Activated naive CD8-positive, alpha-beta T cell treated with anti-CD3 and anti-CD28 coated beads, Interleukin-2, amount 50 U/mL, for 24 hours (primary cell): Measurements from ENCODE around the gene KRT78.

Source experiments
- ATAC-seq: fragments of 150-1000 bp; cut with Tn5 transposase; one replicate; pipeline ENCODE4 v1.10.0; 2021
- DNase-seq: peaks from one replicate; pipeline ENCODE4 v3.0.0; 2021
- H3K27ac Mint-ChIP-seq: one replicate; pipeline ENCODE4 v1.8.0; 2021; ENCODE audit warnings: mild to moderate bottlenecking, mixed read lengths
- H3K27me3 Mint-ChIP-seq: one replicate; pipeline ENCODE4 v1.8.0; 2021; ENCODE audit warnings: mixed read lengths
- H3K36me3 Mint-ChIP-seq: one replicate; pipeline ENCODE4 v1.8.0; 2021; ENCODE audit warnings: low read depth, mixed read lengths
- H3K4me1 Mint-ChIP-seq: one replicate; pipeline ENCODE4 v1.8.0; 2021; ENCODE audit warnings: mixed read lengths
- H3K4me3 Mint-ChIP-seq: one replicate; pipeline ENCODE4 v1.8.0; 2021; ENCODE audit warnings: mild to moderate bottlenecking, moderate library complexity, mixed read lengths
- H3K9me3 Mint-ChIP-seq: one replicate; pipeline ENCODE4 v1.8.0; 2021; ENCODE audit warnings: mixed read lengths

The KRT78 gene

DNA sequence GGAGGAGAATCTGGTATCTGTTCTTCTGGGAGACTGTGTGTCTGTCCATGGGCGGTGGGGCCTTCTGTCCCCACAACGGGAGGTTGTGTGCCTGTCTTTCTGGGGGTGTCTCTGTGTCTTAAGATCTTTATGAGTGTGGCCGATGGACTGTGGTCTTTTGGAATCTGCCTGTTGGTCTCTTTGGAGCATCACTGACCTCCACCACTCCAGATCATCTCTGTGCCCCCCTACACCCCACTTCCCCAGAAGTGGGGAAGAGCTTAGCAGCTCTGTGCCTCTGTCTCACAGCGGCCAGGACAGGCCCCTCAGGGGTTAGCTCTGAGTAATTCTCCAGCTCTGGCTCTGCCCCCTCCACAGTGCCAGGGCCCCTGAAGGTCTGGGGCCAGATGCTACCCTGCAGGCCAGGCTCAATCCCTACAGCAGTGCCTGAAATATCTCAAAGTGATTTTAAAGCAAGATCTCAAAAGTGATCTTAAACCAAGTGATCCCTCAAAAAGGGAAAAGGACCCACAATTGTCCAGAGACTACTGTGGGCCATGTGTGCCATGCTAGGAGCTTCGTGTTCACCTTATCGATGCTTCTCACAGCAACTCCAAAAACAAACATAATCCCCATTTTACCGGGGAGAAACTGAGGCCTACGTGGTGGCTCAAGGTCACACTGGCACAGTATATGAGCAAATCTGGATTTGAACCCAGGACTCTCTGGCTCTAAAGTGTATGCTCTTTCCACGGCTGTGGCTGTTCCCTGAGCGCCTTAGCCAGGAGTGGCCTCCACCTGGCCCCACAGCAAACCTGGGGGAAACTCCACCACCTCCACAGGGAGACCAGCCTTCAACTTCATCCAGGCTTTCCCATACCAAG is 26.0 kb upstream of the KRT78 start:
- H3K4me3 Mint-ChIP-seq: peak overlapping the region; percentile 45
- no peak for ATAC-seq

DNA sequence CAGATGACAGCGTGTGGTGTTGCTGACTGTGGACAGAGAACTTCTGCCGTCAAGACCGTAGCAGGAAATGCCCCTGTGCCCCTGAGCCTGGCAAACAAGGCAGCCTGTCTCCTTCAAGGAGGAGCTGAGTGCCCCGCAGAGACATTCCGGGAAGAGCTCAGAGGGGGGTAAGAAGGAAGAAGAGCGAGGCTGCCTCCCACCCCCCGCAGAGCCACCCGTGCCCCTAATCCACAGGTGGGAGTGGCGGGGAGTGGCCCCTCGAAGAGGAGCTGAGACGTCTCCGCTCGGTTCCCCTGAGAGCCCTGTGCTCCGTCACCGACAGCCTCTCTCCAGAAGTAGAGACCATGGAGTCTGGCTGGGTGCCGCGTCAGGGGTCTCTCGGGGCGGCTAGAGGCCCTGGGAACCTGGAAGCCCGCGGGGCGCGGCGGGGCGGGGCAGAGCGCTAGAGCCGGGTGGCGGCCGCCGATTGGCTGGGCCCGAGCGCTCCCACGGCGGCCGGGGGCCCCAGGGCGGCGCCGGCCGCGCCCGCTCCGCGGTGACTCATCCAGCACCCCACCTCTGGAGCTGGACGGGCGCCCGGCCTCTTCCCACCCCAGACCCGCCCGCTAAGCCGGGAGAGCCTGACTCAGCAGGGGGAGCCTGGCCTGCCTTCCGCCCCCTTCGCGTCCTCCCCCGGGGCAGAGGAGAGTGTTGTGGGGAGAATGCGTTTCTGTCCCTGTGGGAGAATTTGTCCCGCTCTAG is 25.2 kb upstream of the KRT78 start:
- peak overlapping the region; percentile 60 for H3K27ac Mint-ChIP-seq
- H3K27me3 Mint-ChIP-seq: no peaks in the 10 kb centered on the region
- H3K4me3 Mint-ChIP-seq: peak overlapping the region; percentile 72
- ATAC-seq (peak; percentile 65), DNase-seq (peak; percentile 67)
- H3K4me1 Mint-ChIP-seq: peaks cover 29% of the 10 kb centered on the region
- no peaks in the 10 kb centered on the region for H3K9me3 Mint-ChIP-seq
- H3K36me3 Mint-ChIP-seq: no peaks in the 10 kb centered on the region

More for the DNA sequence above, 26.0 kb upstream of the KRT78 start:
- peaks cover 30% of the 10 kb centered on the region for H3K4me1 Mint-ChIP-seq
- no peaks in the 10 kb centered on the region for H3K36me3 Mint-ChIP-seq
- DNase-seq: no peak
- no peaks in the 10 kb centered on the region for H3K27me3 Mint-ChIP-seq
- no peaks in the 10 kb centered on the region for H3K9me3 Mint-ChIP-seq
- H3K27ac Mint-ChIP-seq: peak overlapping the region; percentile 60

DNA sequence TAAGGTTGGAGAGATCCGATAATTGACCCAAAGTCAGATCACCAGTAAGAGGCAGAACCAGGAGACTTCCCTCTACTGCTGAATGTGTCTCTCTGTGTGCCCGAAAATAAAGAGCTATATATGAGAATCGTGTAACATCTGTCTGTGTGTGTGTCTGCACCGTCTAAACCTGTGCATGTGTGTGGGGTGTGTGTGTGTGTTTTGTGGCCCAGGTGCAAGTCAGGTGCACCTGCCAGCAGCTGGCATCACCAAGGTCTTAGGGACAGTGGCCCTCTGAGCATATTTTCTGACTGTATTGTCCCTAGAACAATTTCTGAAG is 24.7 kb upstream of the KRT78 start:
- Mint-ChIP-seq H3K4me3 (peak overlapping the region; percentile 72), H3K27me3 (no peaks in the 10 kb centered on the region), H3K36me3 (no peaks in the 10 kb centered on the region), H3K9me3 (no peaks in the 10 kb centered on the region), H3K4me1 (peaks cover 28% of the 10 kb centered on the region), H3K27ac (peak overlapping the region; percentile 58)
- ATAC-seq: no peak
- no peak for DNase-seq

DNA sequence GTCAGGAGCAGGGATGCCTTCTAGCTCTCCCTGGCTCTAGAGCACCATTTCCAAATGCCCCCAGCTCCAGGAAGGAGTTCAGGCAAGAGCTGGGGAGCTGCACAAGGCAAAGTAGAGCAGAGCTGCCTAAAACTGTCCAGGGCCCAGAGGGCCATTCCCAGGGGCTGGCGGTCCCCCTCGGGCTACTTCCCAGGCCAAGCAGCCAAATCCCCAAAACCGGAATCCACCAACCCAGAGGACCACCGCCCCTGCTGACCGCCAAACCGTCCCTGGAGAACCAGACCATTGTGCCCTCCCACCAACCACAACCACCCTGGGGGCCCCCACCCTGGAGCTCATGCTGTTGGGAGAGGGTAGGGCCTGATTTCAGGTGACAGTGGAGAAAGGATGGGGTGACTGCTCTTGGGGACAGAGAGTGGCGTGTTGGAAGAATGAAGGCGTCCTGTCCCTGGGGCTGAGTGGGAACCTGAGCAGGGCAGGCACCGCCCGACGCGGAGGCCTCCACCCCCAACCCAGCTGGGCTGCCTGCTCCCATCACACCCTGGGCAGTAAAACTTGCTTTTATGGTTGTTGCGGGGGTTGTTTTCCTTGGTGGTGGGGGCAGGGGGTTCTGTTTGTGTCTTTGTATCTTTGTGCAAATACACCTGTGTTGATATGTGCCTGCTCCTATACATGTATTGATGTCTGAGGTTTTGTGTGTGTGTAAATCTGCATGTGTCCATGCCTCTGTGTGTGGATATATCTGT is 24.0 kb upstream of the KRT78 start:
- H3K36me3 Mint-ChIP-seq: no peaks in the 10 kb centered on the region
- H3K4me3 Mint-ChIP-seq: peak overlapping the region; percentile 72
- no peaks in the 10 kb centered on the region for H3K27me3 Mint-ChIP-seq
- ATAC-seq: no peak
- no peak overlapping the region for H3K27ac Mint-ChIP-seq
- no peaks in the 10 kb centered on the region for H3K9me3 Mint-ChIP-seq
- H3K4me1 Mint-ChIP-seq: peaks cover 29% of the 10 kb centered on the region
- no peak for DNase-seq

DNA sequence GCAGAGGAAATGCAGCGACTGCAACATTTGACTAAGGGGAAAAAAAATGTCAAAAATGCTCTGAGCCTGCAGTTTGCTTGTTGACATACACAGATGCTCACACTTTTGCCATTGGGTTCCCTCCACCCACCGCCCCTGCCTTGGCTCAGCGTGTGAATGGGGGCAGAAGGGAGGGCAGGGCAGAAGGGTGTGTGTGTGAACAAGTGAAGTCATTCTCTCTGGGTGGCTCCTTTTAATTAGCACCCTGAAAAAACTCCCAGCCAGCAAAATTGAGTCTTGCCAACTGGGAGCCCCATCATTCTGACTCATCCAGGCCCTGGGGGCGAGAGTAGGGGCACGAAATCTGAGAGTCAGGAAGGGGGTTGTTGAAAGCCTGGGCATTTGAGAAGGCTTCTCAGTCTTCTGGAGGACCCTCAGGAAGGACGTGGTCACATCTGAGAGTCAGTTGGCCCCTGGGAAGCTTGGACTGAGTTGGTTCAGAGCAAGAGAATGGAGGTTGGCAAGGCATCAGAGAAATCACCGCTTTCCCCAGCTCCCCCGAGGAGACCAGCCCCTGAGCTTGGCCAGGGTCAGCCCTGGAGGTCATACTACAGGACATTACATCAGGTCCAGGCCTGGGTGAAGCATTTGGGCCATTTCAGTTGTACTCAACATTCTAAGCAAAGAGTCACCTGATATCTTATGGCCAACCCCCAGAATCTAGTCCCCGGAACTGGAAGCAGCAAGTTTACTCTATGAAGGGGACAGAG is 22.7 kb upstream of the KRT78 start:
- Mint-ChIP-seq H3K36me3 (no peaks in the 10 kb centered on the region), H3K27me3 (no peaks in the 10 kb centered on the region), H3K4me3 (no peak overlapping the region), H3K4me1 (peaks cover 37% of the 10 kb centered on the region), H3K27ac (no peak overlapping the region), H3K9me3 (no peaks in the 10 kb centered on the region)
- DNase-seq: no peak
- no peak for ATAC-seq

DNA sequence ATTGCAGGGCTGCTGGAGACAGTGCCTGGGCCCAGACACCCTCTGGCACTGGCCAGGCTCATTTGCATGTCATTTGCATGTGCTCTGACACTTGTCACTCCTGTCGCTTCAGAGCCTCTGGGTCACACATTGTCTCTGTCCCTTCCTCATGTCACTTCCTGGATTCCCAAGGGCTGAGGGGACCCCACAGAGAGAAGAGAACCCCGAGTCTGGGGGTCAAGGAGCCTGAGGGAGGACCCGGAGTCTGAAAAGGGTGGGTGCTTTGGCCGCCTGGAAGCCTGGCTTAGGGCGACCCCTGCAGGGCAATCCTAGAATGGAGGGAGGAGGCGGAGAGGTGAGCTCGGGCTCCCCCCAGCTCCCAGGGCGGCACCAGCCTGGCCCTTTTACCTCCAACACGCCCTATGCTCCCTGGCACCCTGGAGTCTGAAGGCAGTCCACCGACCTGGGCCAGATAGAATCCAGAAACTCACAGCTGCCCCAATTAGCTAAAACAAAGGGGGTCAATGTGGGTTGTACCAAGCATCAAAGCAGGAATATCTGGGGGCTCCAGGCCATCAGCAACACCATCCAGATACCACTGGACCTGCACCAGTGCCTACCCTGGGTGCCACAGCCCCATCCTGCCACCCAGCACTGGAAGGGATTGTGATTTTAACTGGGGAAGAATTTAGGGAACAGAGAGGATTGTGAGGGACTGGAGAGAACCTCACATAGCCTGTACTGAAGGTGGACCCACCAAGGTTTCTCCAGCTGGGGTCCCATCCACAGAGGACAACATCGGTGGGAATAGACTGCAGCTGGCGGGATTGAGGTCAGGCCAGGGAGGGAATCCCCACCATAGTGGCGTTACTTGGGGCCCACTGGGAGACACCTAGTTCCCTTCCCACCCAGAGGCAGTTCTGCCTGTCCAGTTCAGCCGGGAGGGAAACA is 21.8 kb upstream of the KRT78 start:
- ATAC-seq (peak; percentile 58), DNase-seq (peak; percentile 87)
- Mint-ChIP-seq H3K27ac (no peak overlapping the region), H3K36me3 (no peaks in the 10 kb centered on the region), H3K4me1 (peaks cover 37% of the 10 kb centered on the region), H3K4me3 (no peak overlapping the region), H3K27me3 (no peaks in the 10 kb centered on the region), H3K9me3 (no peaks in the 10 kb centered on the region)

DNA sequence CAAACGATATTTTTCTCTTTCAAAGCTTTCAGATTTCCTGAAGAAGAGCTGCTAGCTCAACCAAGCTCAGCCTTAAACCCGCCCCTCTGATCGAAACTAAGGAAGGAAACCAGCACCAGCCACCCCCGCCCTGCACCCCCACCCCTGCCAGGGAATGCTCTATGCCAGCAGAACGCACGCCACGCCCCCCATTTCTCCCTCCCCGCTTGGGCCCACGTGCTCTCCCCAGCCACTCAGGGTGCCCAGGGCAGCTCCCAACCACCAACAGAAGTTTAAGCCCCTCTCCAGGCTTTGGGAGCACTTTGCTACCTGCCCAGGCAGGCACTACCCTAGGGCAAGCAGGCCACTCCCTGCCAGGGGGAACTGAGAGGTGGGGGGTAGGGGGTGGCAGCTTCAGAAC is 18.8 kb upstream of the KRT78 start:
- H3K4me3 Mint-ChIP-seq: no peak overlapping the region
- ATAC-seq (no peak), DNase-seq (peak; percentile 38)

DNA sequence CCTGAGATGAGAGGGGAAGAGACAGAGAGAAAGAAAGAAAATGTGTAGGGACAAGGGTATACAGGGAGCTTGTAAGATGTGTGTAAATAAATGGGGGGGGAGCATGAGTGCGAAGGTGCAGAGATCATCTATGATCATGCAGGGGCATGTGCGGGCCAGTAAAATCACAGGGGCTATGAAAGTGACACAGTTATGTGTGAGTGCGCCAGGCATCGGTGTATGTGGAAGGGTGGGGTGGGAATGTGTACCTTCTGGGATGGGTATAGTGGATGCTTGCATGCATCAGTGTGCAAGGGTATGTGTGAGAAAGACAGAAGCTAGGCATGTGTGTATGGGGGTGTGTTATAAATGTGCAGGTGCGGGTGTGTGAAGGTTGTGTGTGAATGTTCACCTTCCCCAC is 18.4 kb upstream of the KRT78 start:
- no peaks in the 10 kb centered on the region for H3K36me3 Mint-ChIP-seq
- no peak overlapping the region for H3K4me3 Mint-ChIP-seq
- peaks cover 21% of the 10 kb centered on the region for H3K4me1 Mint-ChIP-seq
- ATAC-seq (no peak), DNase-seq (no peak)
- no peaks in the 10 kb centered on the region for H3K9me3 Mint-ChIP-seq
- H3K27me3 Mint-ChIP-seq: no peaks in the 10 kb centered on the region
- no peak overlapping the region for H3K27ac Mint-ChIP-seq

More for the DNA sequence above, 18.8 kb upstream of the KRT78 start:
- Mint-ChIP-seq H3K27ac (no peak overlapping the region), H3K27me3 (no peaks in the 10 kb centered on the region), H3K36me3 (no peaks in the 10 kb centered on the region), H3K4me1 (peaks cover 24% of the 10 kb centered on the region), H3K9me3 (no peaks in the 10 kb centered on the region)

DNA sequence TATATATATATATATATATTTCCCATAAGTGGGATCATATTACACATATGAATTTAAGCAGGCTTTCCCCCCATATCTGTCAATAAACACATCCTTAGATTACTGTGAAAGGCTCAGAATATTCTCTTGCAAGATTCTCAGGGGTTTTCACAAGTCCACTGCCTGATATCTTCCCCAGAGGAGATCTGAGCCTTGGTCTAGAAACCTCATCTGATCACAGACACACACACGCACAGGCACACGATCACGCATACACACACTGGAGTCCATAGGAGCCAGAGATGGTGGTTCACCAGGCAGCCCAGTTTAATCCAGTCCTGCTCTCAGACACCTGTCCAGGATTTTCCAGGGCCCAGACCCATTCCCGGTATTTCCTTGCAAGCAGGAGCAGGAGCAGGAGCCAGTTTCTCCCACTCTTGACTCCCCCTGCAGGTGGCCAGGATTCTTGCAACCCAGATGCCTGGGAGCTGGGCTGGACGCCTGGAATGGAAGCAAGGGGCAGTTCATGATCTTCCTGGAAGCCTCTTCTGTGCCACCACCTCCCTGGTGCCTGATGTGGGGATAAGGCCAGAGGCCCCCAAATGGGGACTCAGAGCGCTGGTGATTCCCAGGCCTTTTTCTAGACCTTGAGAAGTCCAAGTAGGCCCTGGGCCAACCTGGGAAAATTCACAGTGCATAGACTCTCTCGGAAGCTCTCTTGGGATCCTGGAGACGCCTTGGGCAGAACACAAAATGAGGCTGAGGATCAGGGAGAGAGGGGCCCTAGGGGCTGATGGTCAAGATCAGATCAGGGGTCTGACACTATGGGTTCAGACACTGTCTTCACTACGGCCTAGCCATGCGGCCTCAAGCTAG is 16.5 kb upstream of the KRT78 start:
- Mint-ChIP-seq H3K4me1 (peaks cover 13% of the 10 kb centered on the region), H3K36me3 (no peaks in the 10 kb centered on the region), H3K4me3 (no peak overlapping the region), H3K27me3 (peaks cover under 1% of the 10 kb centered on the region), H3K27ac (no peak overlapping the region), H3K9me3 (no peaks in the 10 kb centered on the region)
- ATAC-seq (no peak), DNase-seq (peak; percentile 51)

DNA sequence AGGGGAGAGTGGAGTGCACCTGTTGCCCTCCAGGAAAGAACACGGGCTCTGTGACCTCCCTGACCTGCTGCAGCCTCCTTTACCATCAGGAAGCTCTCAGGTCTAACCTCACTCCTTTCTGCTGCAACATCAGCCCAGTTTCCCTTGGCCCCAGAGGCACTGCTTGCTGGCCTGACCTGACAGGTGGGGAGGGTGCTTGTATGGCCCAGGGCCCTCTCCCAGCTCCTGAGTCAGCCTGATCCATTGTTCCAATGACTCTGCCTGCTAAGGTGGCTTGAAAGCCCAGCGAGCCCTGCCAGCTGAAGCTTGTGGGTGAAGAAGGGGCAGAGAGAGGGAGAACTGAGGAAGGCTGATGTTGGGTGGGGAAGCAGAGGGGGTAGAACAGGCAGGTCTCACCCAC is 13.2 kb upstream of the KRT78 start:
- peaks cover 1% of the 10 kb centered on the region for H3K27me3 Mint-ChIP-seq
- no peak overlapping the region for H3K4me3 Mint-ChIP-seq
- H3K9me3 Mint-ChIP-seq: no peaks in the 10 kb centered on the region
- DNase-seq (no peak), ATAC-seq (no peak)
- peaks cover 1% of the 10 kb centered on the region for H3K4me1 Mint-ChIP-seq
- H3K27ac Mint-ChIP-seq: no peak overlapping the region
- H3K36me3 Mint-ChIP-seq: no peaks in the 10 kb centered on the region

DNA sequence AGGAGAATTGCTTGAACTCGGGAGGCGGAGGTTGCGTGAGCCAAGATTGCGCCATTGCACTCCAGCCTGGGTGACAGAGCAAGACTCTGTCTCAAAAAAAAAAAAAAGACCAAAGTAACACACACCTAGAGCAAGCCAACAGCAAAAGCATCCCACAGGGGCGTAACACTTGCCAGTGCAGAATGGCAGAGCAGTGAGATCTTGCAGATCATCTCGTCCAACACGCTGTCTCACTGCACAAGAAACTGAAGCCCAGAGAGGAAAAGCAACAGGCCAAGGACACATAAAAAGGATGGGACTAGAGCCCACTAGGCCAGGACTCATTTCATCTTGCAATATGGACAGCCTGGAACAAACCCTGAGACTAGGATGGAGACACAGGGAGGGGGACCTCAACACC is 12.7 kb upstream of the KRT78 start:
- Mint-ChIP-seq H3K9me3 (no peaks in the 10 kb centered on the region), H3K27me3 (peaks cover 1% of the 10 kb centered on the region), H3K36me3 (no peaks in the 10 kb centered on the region), H3K27ac (no peak overlapping the region), H3K4me3 (no peak overlapping the region), H3K4me1 (no peaks in the 10 kb centered on the region)
- ATAC-seq (no peak), DNase-seq (no peak)

DNA sequence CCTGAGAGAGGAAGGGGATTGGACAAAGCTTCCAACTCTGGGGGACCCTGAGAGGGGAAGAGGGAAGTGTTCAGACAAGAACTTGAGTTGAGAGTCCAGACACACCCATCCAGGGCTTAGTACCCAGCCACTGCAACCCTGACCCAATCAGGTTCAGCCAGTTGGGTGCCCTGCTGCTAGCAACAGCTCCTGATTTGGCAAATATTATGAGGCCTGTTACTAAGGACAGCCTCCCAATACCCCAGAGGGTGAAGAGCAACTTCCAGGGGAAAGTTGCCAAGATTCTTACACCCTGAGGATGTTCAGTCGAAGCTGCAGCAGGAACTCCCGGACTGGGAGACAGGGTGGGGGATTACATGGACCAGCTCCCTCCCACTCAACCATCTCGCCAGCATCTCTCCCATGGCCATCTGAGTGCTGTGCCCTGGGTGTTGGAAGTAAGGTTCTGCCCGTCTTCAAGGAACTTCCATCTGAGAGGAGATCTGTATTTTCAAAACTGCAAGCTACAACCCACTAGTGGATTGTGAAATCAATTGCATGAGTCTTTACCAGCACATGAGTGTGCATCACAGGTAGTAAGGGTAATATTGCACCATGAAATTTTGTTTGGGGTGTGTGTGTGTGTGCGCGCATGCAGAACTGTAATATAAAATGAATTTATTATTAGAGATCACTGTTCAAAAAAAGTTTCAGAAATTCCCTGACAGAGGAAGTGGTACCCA is 11.5 kb upstream of the KRT78 start:
- DNase-seq: no peak
- no peaks in the 10 kb centered on the region for H3K4me1 Mint-ChIP-seq

More for the DNA sequence above, 11.5 kb upstream of the KRT78 start:
- Mint-ChIP-seq H3K9me3 (no peaks in the 10 kb centered on the region), H3K4me3 (no peak overlapping the region), H3K36me3 (no peaks in the 10 kb centered on the region), H3K27me3 (peaks cover 1% of the 10 kb centered on the region), H3K27ac (no peak overlapping the region)
- no peak for ATAC-seq
